Measurements from ENCODE around the gene EFCC1.

GRCh38 chr3:128956440-128956839 lies 44.7 kb upstream of the EFCC1 start:
- TF ChIP-seq CTCF (optimal IDR thresholded peaks at IDR 0.05 in 1 of 3, IDR thresholded peaks at IDR 0.05 in 1 of 3, conservative IDR thresholded peaks at IDR 0.05 in 1 of 3; ENCODE audit: extremely low read depth in 1 of 3, insufficient read depth in 2 of 3, low read length in 3 of 3): no peak
- TF ChIP-seq EZH2 (IDR thresholded peaks at IDR 0.05; ENCODE audit: low read length): no peak
